Keratinocyte (primary cell): ENCODE measurements around the gene CISD1.
"Not testable (repeated sequence)": the region's sequence is repeated elsewhere in the genome, so short reads cannot be mapped to it uniquely, and the experiment has no call there.

Experiments used
- EZH2 ChIP-seq: IDR thresholded peaks from one replicate; pipeline ENCODE4 v1.6.1; 2012; ENCODE audit warnings: inconsistent platforms, mild to moderate bottlenecking, low read length, moderate library complexity
- TF ChIP-seq, protein P1 (sequence below), 3 experiments: IDR thresholded peaks in 1 of 3; conservative IDR thresholded peaks in 1 of 3; optimal IDR thresholded peaks in 1 of 3; 2 replicates in 2 of 3; 3 replicates in 1 of 3; pipeline versions ENCODE3 to v1.5.1; 2011; ENCODE audit warnings: low read length in 3 of 3, mild to moderate bottlenecking in 3 of 3, moderate library complexity in 2 of 3, control low read depth in 1 of 3, inconsistent platforms in 1 of 3; ENCODE audit not compliant: insufficient read depth in 2 of 3; ENCODE audit errors: extremely low read depth in 1 of 3

DNA sequence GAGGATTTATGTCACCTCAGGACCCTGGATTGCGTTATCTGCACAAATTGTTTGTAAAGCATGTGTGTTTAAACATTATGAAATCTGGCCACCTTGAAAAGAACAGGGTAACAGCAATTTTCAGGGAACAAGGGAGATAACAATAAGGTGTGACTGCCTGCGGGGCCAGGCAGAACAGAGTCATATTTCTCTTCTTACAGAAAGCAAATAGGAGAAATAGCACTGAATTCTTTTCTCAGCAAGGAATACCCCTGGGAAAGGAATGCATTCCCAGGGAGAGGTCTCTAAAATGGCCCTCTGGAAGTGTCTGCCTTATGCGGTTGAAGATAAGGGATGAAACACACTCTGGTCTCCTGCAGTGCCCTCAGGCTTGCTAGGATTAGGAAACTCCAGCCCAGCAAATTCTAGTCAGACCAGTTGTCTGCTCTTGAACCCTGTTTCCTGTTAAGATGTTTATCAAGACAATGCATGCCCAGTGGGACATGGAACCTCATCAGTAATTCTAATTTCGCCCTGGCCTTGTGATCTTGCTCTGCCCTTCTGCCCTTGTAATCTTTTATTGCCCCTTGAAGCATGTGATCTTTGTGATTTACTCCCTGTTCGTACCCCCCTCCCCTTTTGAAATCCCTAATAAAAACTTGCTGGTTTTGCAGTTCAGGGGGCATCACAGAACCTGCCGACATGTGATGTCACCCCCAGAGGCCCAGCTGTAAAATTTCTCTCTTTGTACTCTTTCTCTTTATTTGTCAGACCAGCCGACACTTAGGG is 12.8 kb upstream of the CISD1 start:
- TF ChIP-seq, protein P1, sequence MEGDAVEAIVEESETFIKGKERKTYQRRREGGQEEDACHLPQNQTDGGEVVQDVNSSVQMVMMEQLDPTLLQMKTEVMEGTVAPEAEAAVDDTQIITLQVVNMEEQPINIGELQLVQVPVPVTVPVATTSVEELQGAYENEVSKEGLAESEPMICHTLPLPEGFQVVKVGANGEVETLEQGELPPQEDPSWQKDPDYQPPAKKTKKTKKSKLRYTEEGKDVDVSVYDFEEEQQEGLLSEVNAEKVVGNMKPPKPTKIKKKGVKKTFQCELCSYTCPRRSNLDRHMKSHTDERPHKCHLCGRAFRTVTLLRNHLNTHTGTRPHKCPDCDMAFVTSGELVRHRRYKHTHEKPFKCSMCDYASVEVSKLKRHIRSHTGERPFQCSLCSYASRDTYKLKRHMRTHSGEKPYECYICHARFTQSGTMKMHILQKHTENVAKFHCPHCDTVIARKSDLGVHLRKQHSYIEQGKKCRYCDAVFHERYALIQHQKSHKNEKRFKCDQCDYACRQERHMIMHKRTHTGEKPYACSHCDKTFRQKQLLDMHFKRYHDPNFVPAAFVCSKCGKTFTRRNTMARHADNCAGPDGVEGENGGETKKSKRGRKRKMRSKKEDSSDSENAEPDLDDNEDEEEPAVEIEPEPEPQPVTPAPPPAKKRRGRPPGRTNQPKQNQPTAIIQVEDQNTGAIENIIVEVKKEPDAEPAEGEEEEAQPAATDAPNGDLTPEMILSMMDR (optimal IDR thresholded peaks at IDR 0.05 in 1 of 3, IDR thresholded peaks at IDR 0.05 in 1 of 3, conservative IDR thresholded peaks at IDR 0.05 in 1 of 3; ENCODE audit: extremely low read depth in 1 of 3, insufficient read depth in 2 of 3, low read length in 3 of 3), result not testable (repeated sequence)
- TF ChIP-seq EZH2, result not testable (repeated sequence)
